B cell (primary cell): Measurements from ENCODE around the gene SMNDC1. TPM values are rescaled to one million over a fixed set of nuclear protein-coding genes. Genes with fewer than 3 reads are reported as not detected.

Experiments used
- ATAC-seq: fragments of 200-7000 bp; cut with Tn5 transposase; one replicate; pipeline ENCODE4 v1.10.0; 2021; ENCODE audit warnings: low read depth, mild to moderate bottlenecking, moderate number of reproducible peaks, moderate library complexity
- CTCF ChIA-PET: fragments of 350-600 bp; sonication (Branson Sonifier 250); formaldehyde crosslinking; loops from one replicate; lab custom pipeline; 2021; ENCODE audit warnings: antibody characterized with exemption, inconsistent platforms; lab: Charles Lee
- POLR2A ChIA-PET: fragments of 350-600 bp; sonication (Branson Sonifier 250); formaldehyde crosslinking; loops from one replicate; lab custom pipeline; 2021; ENCODE audit warnings: antibody characterized with exemption; lab: Charles Lee
- DNase-seq: peaks from one replicate; pipeline ENCODE4 v3.0.0; 2013
- H2AFZ ChIP-seq: 2 replicates; pipeline ENCODE4 v1.6.1; 2012; ENCODE audit warnings: mild to moderate bottlenecking, low read depth, low read length; ENCODE audit not compliant: insufficient read depth, poor library complexity, severe bottlenecking
- H3K27ac ChIP-seq, 2 donors: 1 replicate in 1 of 2; 2 replicates in 1 of 2; pipeline ENCODE4 v1.5.1; 2012 to 2013; ENCODE audit warnings: low read length in 2 of 2, mild to moderate bottlenecking in 2 of 2, moderate library complexity in 1 of 2
- H3K27me3 ChIP-seq, 4 experiments: fragments of 200-600 bp in 1 of 4; sonication (generic) in 1 of 4; replicated peaks in 1 of 4; 1 replicate in 2 of 4; 2 replicates in 2 of 4; pipeline versions ENCODE4 v1.6.1 to v1.7.0; 2013 to 2016; ENCODE audit warnings: low read length in 3 of 4, mild to moderate bottlenecking in 2 of 4, mixed read lengths in 1 of 4, moderate library complexity in 1 of 4; ENCODE audit not compliant: insufficient read depth in 4 of 4, control insufficient read depth in 3 of 4; ENCODE audit errors: control extremely low read depth in 1 of 4
- H3K36me3 ChIP-seq, 2 experiments: replicated peaks in 1 of 2; 1 replicate in 1 of 2; 2 replicates in 1 of 2; pipeline versions ENCODE4 v1.6.1 to v1.7.1; 2013; ENCODE audit warnings: low read length in 1 of 2; ENCODE audit not compliant: insufficient read depth in 2 of 2, control insufficient read depth in 1 of 2; ENCODE audit errors: control extremely low read depth in 1 of 2, extremely low read depth in 1 of 2
- H3K4me1 ChIP-seq, 2 donors: fragments of 200-600 bp in 1 of 2; sonication (generic) in 1 of 2; 1 replicate in 1 of 2; 2 replicates in 1 of 2; pipeline versions ENCODE4 v1.5.1 to v1.6.1; 2013 to 2017; ENCODE audit warnings: low read length in 2 of 2; ENCODE audit not compliant: control insufficient read depth in 2 of 2, insufficient read depth in 2 of 2
- H3K4me2 ChIP-seq: replicated peaks from 2 replicates; pipeline ENCODE3; 2012; ENCODE audit warnings: mild to moderate bottlenecking, low read depth, low read length; ENCODE audit not compliant: poor library complexity, severe bottlenecking
- H3K4me3 ChIP-seq, 5 experiments: fragments of 200-600 bp in 1 of 5; sonication (generic) in 1 of 5; 1 replicate in 3 of 5; 2 replicates in 2 of 5; pipeline versions ENCODE4 v1.5.1 to v1.7.0; 2011 to 2016; ENCODE audit warnings: low read length in 4 of 5, mild to moderate bottlenecking in 4 of 5, low read depth in 2 of 5, control low read depth in 1 of 5, moderate library complexity in 1 of 5; ENCODE audit not compliant: insufficient read depth in 1 of 5; ENCODE audit errors: control extremely low read depth in 1 of 5, extremely low read depth in 1 of 5
- H3K79me2 ChIP-seq: fragments of 200-600 bp; sonication (generic); one replicate; pipeline ENCODE4 v1.6.0; 2016; ENCODE audit warnings: low read length; ENCODE audit not compliant: control insufficient read depth, insufficient read depth
- H3K9ac ChIP-seq: fragments of 200-600 bp; sonication (generic); 2 replicates; pipeline ENCODE4 v1.6.1; 2017; ENCODE audit warnings: mild to moderate bottlenecking, low read length, moderate library complexity
- H3K9me3 ChIP-seq, 3 donors: one replicate each; pipeline versions ENCODE4 v1.6.1 to v1.7.1; 2013; ENCODE audit warnings: low read length in 2 of 3; ENCODE audit not compliant: control insufficient read depth in 2 of 3, insufficient read depth in 1 of 3; ENCODE audit errors: control extremely low read depth in 1 of 3
- H4K20me1 ChIP-seq: 2 replicates; pipeline ENCODE4 v1.6.0; 2012; ENCODE audit warnings: mild to moderate bottlenecking, low read length; ENCODE audit not compliant: insufficient read depth, control insufficient read depth, poor library complexity, severe bottlenecking
- H3K27ac Mint-ChIP-seq: one replicate; pipeline ENCODE4 v1.8.0; 2021; ENCODE audit warnings: mixed read lengths
- H3K27me3 Mint-ChIP-seq: one replicate; pipeline ENCODE4 v1.8.0; 2021; ENCODE audit warnings: mixed read lengths
- H3K4me1 Mint-ChIP-seq: one replicate; pipeline ENCODE4 v1.8.0; 2021; ENCODE audit warnings: mixed read lengths
- H3K4me3 Mint-ChIP-seq: one replicate; pipeline ENCODE4 v1.8.0; 2021; ENCODE audit warnings: mixed read lengths
- H3K9me3 Mint-ChIP-seq: one replicate; pipeline ENCODE4 v1.8.0; 2022; ENCODE audit warnings: mixed read lengths; ENCODE audit not compliant: insufficient read depth
- CTCF ChIP-seq: fragments of 200-600 bp; IDR thresholded peaks from one replicate; pipeline ENCODE4 v1.8.0; 2022; ENCODE audit warnings: antibody characterized with exemption, mild to moderate bottlenecking
- EZH2 ChIP-seq: IDR thresholded peaks from 2 replicates; pipeline ENCODE4 v1.6.1; 2012; ENCODE audit warnings: borderline replicate concordance, low read depth, mild to moderate bottlenecking, moderate library complexity, low read length; ENCODE audit not compliant: insufficient read depth, poor library complexity, severe bottlenecking
- WGBS: methylation state at CpG from one replicate; pipeline ENCODE4 v1.1.5; 2013; ENCODE audit warnings: missing lambda C conversion rate; ENCODE audit not compliant: insufficient coverage; 5-methylcytosine and 5-hydroxymethylcytosine counted together
- intact Hi-C: fragments of 100-400 bp; cut with micrococcal nuclease; formaldehyde crosslinking; loops from one replicate; pipeline ENCODE4 v1.10.0; 2022
- polyA plus RNA-seq: library from polyadenylated mRNA; depleted of rRNA; stranded (reverse); fragments of >200 nt; gene quantifications from 2 replicates; pipeline ENCODE4 v1.2.3, GENCODE V29; 2012
- total RNA-seq, 2 donors: library from RNA; stranded (reverse); fragments of 120-200 nt in 1 of 2; gene quantifications; 1 replicate in 1 of 2; 2 replicates in 1 of 2; pipeline versions ENCODE4 v1.2.3 to v1.2.4, GENCODE V29; 2013 to 2022

Gene SMNDC1
- total and polyA plus RNA-seq, 2 donors (not counting 1 experiment from before 2014, with no cell fraction given), result 12.1 to 36.0 TPM

- CTCF ChIA-PET, result no interaction called here
- H3K79me2 ChIP-seq, result no peaks in the 10 kb centered on the region
- H3K4me1 ChIP-seq, result peaks cover 0 to 6% of the 10 kb centered on the region in 2 donors
- no peak overlapping the region for H3K4me3 ChIP-seq
- POLR2A ChIA-PET, result no interaction called here
- Mint-ChIP-seq H3K9me3 (no peaks in the 10 kb centered on the region), H3K4me1 (peaks cover 11% of the 10 kb centered on the region), H3K27ac (no peak overlapping the region), H3K4me3 (no peak overlapping the region), H3K27me3 (no peaks in the 10 kb centered on the region)
- H2AFZ ChIP-seq, result no peak overlapping the region
- no peak overlapping the region for H3K9ac ChIP-seq
- DNase-seq (no peak), ATAC-seq (no peak)
- peaks cover 0 to 22% of the 10 kb centered on the region in 2 experiments for H3K36me3 ChIP-seq
- H3K27ac ChIP-seq, result no peak overlapping the region
- H3K4me2 ChIP-seq, result no peak overlapping the region
- TF ChIP-seq EZH2 (no peak), CTCF (no peak)
- intact Hi-C loops, result no loop called here
- no peaks in the 10 kb centered on the region for H4K20me1 ChIP-seq
- 60% methylated on average over 1 of the region's 2 CpGs for WGBS
- H3K9me3 ChIP-seq, result no peaks in the 10 kb centered on the region
- no peaks in the 10 kb centered on the region for H3K27me3 ChIP-seq
Observed at GRCh38 chr10:110286841-110287240, 17.9 kb downstream of the SMNDC1 start.

GRCh38 chr10:110285501-110285900, 19.2 kb downstream of the SMNDC1 start:
- Mint-ChIP-seq H3K9me3 (no peaks in the 10 kb centered on the region), H3K27me3 (no peaks in the 10 kb centered on the region), H3K4me1 (peaks cover 11% of the 10 kb centered on the region), H3K27ac (no peak overlapping the region), H3K4me3 (no peak overlapping the region)
- CTCF ChIA-PET, result interaction anchor here (0.6 to 1.5 kb wide), 6 partner anchors 10 to 296 kb away, joined by 3 to 8 read pairs (median 4); no protein-coding TSS in a partner anchor
- Histone ChIP-seq H3K4me1 (peaks cover 0 to 6% of the 10 kb centered on the region in 2 donors), H3K36me3 (peaks cover 0 to 14% of the 10 kb centered on the region in 2 experiments), H3K27ac (no peak overlapping the region), H3K4me2 (no peak overlapping the region), H3K27me3 (no peaks in the 10 kb centered on the region), H2AFZ (no peak overlapping the region), H4K20me1 (no peaks in the 10 kb centered on the region), H3K4me3 (no peak overlapping the region), H3K9me3 (no peaks in the 10 kb centered on the region), H3K79me2 (no peaks in the 10 kb centered on the region), H3K9ac (no peak overlapping the region)
- DNase-seq, result no peak
- POLR2A ChIA-PET, result no interaction called here
- TF ChIP-seq CTCF (no peak), EZH2 (no peak)
- no CpG with 5 or more reads among the region's 2 CpGs for WGBS
- intact Hi-C loops, result no loop called here
- ATAC-seq, result no peak
